Measurements from ENCODE around the gene MINK1.
"Not testable (repeated sequence)": the region's sequence is repeated elsewhere in the genome, so short reads cannot be mapped to it uniquely, and the experiment has no call there.

Gene MINK1

DNA sequence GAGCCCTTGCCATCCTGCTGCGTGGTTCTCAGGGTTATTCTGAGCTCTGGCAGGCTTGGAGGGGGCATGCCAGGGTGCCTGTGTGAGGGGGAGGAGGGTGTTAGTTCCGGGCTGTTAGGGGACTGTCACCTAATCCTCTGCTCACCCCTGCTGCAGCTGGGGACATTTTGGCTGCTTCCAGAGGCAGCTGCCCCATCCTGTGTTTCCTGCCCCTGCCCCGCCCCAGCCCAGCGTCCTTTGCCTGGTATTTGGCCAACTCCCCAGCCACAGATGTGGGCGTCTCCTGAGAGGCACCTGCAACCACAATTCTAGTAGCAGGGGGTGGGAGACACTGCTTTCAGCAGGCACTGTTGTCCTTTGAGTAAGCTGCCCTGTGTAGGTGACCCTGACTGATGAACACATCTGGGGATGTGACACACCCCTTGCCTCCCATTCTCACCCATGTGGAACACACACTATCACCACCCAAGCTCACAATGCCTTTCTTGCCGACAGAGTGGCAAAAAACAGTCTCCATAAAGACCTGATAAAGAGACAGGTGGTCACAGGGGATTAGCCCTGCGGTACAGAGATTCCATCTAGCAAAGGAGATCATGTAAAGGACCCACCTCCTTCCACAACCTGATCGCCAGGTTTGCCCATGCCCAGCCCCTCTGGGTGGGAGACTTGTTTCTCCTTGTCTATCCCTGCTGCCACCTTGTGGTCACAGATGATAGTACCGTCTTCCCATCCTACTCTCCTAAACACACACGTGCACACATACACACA is 70.1 kb downstream of the MINK1 start, which contains the start of gene CHRNE:
Gene CHRNE, minus strand, starts transcription at position 48 of the 768 bp plus-strand sequence. Its CDS starts 35 bp downstream, at position 13.
- CTCF ChIA-PET, result interaction anchor here (0.6 to 1.4 kb wide), 7 partner anchors 12 to 193 kb away, joined by 3 to 4 read pairs (median 3); partner anchors contain the start of genes RNF167 and SLC25A11
- no peak for TF ChIP-seq NFRKB (IDR thresholded peaks at IDR 0.05)
- TF ChIP-seq ARNT (IDR thresholded peaks at IDR 0.05), result no peak
- TF ChIP-seq TARDBP (IDR thresholded peaks at IDR 0.05), result no peak
- TF ChIP-seq HDGF (IDR thresholded peaks at IDR 0.05; ENCODE audit: borderline replicate concordance), result no peak
- POLR2A ChIA-PET, result interaction anchor here (1.1 kb wide), 1 partner anchor 113 kb away, joined by 5 read pairs; no protein-coding TSS in a partner anchor
- DNase-seq (ENCODE audit: extremely low spot score), result peak; percentile 72

DNA sequence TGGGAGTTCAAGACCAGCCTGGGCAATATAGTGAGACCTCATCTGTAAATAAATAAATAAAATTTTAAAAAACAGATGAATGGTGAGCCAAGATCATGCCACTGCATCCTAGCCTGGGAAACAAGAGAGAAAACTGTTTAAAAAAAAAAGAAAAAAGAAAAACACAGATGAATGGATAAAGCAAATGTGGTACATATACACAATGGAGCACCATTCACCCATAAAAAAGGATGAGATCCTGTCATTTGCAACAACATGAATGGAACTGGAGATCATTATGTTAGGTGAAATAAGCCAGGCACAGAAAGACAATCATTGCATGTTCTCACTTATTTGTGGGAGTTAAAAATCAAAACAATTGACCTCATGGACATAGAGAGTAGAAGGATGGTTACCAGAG is 73.5 kb downstream of the MINK1 start:
- CTCF ChIA-PET; POLR2A ChIA-PET; DNase-seq (ENCODE audit: extremely low spot score): not testable (repeated sequence)

DNA sequence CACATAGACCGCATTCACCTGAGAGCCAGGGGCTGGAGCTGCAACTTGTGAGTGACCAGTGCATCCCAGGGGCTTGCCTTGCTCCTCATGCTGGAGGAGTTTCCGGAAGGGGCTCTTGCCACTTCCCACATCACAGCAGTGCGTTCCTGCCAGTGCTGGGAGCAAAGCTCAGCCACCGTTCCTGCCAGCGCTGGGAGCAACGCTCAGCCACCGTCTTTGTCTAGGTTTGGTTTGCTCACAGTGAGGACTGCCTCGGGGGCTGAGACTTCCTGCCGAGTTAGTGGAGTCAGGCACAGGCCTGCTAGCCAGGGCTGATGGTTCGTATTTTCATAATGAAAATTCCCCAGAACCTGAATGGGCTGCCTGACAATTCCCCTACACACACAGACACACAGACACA is 75.2 kb downstream of the MINK1 start:
- TF ChIP-seq TARDBP (IDR thresholded peaks at IDR 0.05) (peak; percentile 49; the same call in 1 of the 2 replicates), ZNF384 (IDR thresholded peaks at IDR 0.05) (no peak), CTBP1 (IDR thresholded peaks at IDR 0.05; ENCODE audit: borderline replicate concordance) (no peak), NFRKB (IDR thresholded peaks at IDR 0.05) (no peak), FOXM1 (IDR thresholded peaks at IDR 0.05; ENCODE audit: borderline replicate concordance) (no peak)
- POLR2A ChIA-PET, result interaction anchor here (0.5 to 2.5 kb wide), 9 partner anchors 10 to 153 kb away, joined by 3 to 38 read pairs (median 5); partner anchors contain the start of genes CAMTA2, ENO3, INCA1 and KIF1C
- CTCF ChIA-PET, result interaction anchor here (0.5 to 1.6 kb wide), 9 partner anchors 14 to 487 kb away, joined by 3 to 8 read pairs (median 5); partner anchors contain the start of genes CAMTA2, ENO3, RNF167 and SLC25A11
- no peak for DNase-seq (ENCODE audit: extremely low spot score)

DNA sequence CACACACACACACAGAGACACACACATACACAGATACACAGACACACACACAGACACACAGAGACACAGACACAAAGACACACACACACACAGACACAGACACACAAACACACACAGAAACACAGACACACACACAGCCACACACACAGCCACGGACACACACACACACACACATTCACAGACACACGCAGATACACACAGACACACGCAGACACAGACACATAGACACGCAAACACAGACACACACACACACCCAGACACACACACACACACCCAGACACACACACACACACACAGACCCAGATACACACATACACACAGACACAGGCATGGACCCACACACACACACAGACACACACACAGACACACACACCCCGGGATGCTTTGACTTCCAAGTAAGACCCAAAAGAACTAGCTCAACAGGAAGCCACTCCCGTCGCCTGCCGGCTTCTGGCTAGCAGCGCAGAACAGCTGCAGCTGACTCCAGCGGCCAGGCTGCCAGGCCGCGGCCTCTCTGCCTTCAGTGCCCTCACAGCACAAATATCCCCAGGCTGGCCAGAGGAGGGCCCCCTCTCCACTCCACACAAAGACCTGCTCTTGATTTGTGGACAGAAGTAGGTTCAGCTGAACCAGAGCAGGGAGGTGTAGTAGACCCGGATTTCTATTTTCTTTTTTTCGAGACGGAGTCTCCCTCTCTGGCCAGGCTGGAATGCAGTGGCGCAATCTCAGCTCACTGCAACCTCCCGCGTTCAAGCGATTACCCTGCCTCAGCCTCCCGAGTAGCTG is 75.8 kb downstream of the MINK1 start:
- ChIA-PET CTCF (interaction anchor here (0.5 to 1.6 kb wide), 13 partner anchors 14 to 488 kb away, joined by 3 to 8 read pairs (median 5); partner anchors contain the start of genes CAMTA2, ENO3, RNF167 and SLC25A11), POLR2A (interaction anchor here (0.5 to 2.5 kb wide), 17 partner anchors 8 to 189 kb away, joined by 3 to 38 read pairs (median 4); partner anchors contain the start of genes CAMTA2, ENO3, INCA1 and KIF1C)
- no peak for TF ChIP-seq ARNT (IDR thresholded peaks at IDR 0.05)
- TF ChIP-seq NFRKB (IDR thresholded peaks at IDR 0.05), result no peak
- no peak for TF ChIP-seq SUZ12 (IDR thresholded peaks at IDR 0.05)
- TF ChIP-seq FOXA1 (IDR thresholded peaks at IDR 0.05), result no peak
- no peak for TF ChIP-seq FOXM1 (IDR thresholded peaks at IDR 0.05; ENCODE audit: borderline replicate concordance)
- no peak for TF ChIP-seq FOXK2 (IDR thresholded peaks at IDR 0.05)
- TF ChIP-seq ZNF384 (IDR thresholded peaks at IDR 0.05), result no peak
- no peak for TF ChIP-seq CTBP1 (IDR thresholded peaks at IDR 0.05; ENCODE audit: borderline replicate concordance)
- TF ChIP-seq SP1 (IDR thresholded peaks at IDR 0.05), result no peak
- TF ChIP-seq, protein P1, sequence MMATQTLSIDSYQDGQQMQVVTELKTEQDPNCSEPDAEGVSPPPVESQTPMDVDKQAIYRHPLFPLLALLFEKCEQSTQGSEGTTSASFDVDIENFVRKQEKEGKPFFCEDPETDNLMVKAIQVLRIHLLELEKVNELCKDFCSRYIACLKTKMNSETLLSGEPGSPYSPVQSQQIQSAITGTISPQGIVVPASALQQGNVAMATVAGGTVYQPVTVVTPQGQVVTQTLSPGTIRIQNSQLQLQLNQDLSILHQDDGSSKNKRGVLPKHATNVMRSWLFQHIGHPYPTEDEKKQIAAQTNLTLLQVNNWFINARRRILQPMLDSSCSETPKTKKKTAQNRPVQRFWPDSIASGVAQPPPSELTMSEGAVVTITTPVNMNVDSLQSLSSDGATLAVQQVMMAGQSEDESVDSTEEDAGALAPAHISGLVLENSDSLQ (IDR thresholded peaks at IDR 0.05), result no peak
- TF ChIP-seq TARDBP (IDR thresholded peaks at IDR 0.05), result no peak
- no peak for TF ChIP-seq ELF4 (IDR thresholded peaks at IDR 0.05)
- no peak for TF ChIP-seq HDGF (IDR thresholded peaks at IDR 0.05; ENCODE audit: borderline replicate concordance)
- TF ChIP-seq BHLHE40 (IDR thresholded peaks at IDR 0.05; ENCODE audit: borderline replicate concordance), result no peak
- no peak for TF ChIP-seq L3MBTL2 (conservative IDR thresholded peaks at IDR 0.05)
- TF ChIP-seq LEF1 (IDR thresholded peaks at IDR 0.05; ENCODE audit: borderline replicate concordance), result no peak
- DNase-seq (ENCODE audit: extremely low spot score), result peak; percentile 86

DNA sequence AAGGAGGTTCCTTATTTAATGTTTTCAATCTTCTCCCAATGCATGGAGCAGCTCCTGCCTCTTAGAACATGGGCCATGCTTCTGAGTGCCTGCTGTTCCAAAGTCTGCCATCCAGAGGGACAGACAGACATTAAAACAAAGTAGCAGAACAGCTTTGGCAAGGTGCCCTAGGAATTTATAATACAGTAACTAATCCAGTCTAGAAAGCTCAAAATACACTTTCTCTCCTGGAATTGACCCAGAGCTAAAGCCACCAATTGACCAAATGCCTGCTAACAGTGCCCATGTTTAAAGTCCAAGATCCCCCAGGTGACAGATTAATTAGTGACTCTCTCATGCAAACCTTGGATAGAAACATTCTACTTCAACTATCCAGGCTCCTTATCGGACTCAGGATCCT is 80.9 kb downstream of the MINK1 start:
- ChIA-PET CTCF (no interaction called here), POLR2A (interaction anchor here (1.2 kb wide), 2 partner anchors 26 to 53 kb away, joined by 5 to 12 read pairs; partner anchors contain the start of genes RNF167, SLC25A11 and SPAG7)
- TF ChIP-seq LEF1 (IDR thresholded peaks at IDR 0.05; ENCODE audit: borderline replicate concordance) (no peak), TARDBP (IDR thresholded peaks at IDR 0.05) (no peak), SUZ12 (IDR thresholded peaks at IDR 0.05) (no peak), BHLHE40 (IDR thresholded peaks at IDR 0.05; ENCODE audit: borderline replicate concordance) (no peak), ZNF384 (IDR thresholded peaks at IDR 0.05) (no peak), ELF4 (IDR thresholded peaks at IDR 0.05) (no peak), FOXA1 (IDR thresholded peaks at IDR 0.05) (no peak), SP1 (IDR thresholded peaks at IDR 0.05) (no peak), FOXK2 (IDR thresholded peaks at IDR 0.05) (no peak), NFRKB (IDR thresholded peaks at IDR 0.05) (no peak), CTBP1 (IDR thresholded peaks at IDR 0.05; ENCODE audit: borderline replicate concordance) (no peak), L3MBTL2 (conservative IDR thresholded peaks at IDR 0.05) (no peak), FOXM1 (IDR thresholded peaks at IDR 0.05; ENCODE audit: borderline replicate concordance) (no peak), HDGF (IDR thresholded peaks at IDR 0.05; ENCODE audit: borderline replicate concordance) (no peak)
- TF ChIP-seq, protein P1 (IDR thresholded peaks at IDR 0.05), result no peak
- no peak for DNase-seq (ENCODE audit: extremely low spot score)

DNA sequence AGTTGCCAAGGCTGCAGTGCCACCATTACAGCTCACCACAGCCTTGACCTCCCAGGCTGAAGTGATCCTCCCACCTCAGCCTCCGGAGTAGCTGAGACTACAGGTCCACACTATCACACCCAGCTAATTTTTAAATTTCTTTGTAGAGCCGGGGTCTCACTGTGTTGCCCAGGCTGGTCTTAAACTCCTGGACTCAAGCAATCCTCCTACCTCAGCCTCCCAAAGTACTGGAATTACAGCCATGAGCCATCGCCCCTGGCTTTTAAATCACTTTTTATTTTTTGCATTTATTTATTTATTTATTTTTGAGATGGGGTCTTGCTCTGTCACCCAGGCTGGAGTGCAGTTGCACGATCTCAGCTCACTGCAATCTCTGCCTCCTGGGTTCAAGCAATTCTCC is 81.4 kb downstream of the MINK1 start:
- CTCF ChIA-PET; DNase-seq (ENCODE audit: extremely low spot score): not testable (repeated sequence)
- POLR2A ChIA-PET, result interaction anchor here (1.2 kb wide), 2 partner anchors 25 to 53 kb away, joined by 5 to 12 read pairs; partner anchors contain the start of genes RNF167, SLC25A11 and SPAG7
